ENCODE data around the gene GMPPA.

- TF ChIP-seq CTCF (IDR thresholded peaks at IDR 0.05; ENCODE audit: low read depth, low read length) (no peak), POLR2A (IDR thresholded peaks at IDR 0.05; ENCODE audit: extremely low read depth, insufficient read length) (no peak)
These were observed 39.8 kb downstream of the GMPPA start for GRCh38 chr2:219538504-219538951.
